ENCODE results near the gene DICER1.

- TF ChIP-seq CTCF (IDR thresholded peaks at IDR 0.05; ENCODE audit: poor library complexity) (no peak), EZH2phosphoT487 (IDR thresholded peaks at IDR 0.05; ENCODE audit: low read depth, severe bottlenecking, unreplicated experiment) (no peak)
Measured at GRCh38 chr14:95068521-95068920, 88.8 kb downstream of the DICER1 start.

Data from hepatocyte (in vitro differentiated cells).